Tibial nerve (tissue), 4 donors: ENCODE results near the gene TPRKB.

Experiments used
- EP300 ChIP-seq, 2 donors: sonication (generic); formaldehyde crosslinking; IDR thresholded peaks; one replicate each; pipeline ENCODE4 v1.6.1; 2017; ENCODE audit warnings: antibody characterized with exemption in 2 of 2, mild to moderate bottlenecking in 1 of 2
- POLR2A ChIP-seq, 2 donors: fragments of 450-650 bp; IDR thresholded peaks; one replicate each; pipeline ENCODE4 v1.6.1; 2017; ENCODE audit warnings: antibody characterized with exemption in 2 of 2, mild to moderate bottlenecking in 2 of 2, moderate library complexity in 2 of 2
- TF ChIP-seq, protein P1 (sequence below), 5 experiments: fragments of 200-600 bp in 3 of 5; fragments of 450-650 bp in 2 of 5; sonication (generic) in 3 of 5; IDR thresholded peaks; one replicate each; pipeline ENCODE4 v1.5.1; 2016 to 2019; ENCODE audit warnings: antibody characterized with exemption in 5 of 5, mild to moderate bottlenecking in 3 of 5, moderate library complexity in 2 of 5

DNA sequence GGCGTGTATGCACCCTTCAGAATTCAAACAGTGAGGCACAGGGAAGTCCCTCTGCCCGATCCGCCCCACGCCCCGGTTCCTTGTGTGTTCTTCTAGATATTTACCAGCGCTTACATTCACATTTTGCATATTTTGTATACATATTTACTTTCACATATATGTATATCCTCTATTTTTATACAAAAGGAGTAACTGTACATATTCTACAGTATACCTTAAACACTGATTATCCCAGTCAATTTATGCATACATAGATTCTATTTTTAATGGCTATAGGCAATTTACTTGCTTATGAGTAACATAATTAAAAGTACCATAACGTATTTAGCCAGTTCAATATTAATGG is 43.1 kb upstream of the TPRKB start:
- TF ChIP-seq, protein P1, sequence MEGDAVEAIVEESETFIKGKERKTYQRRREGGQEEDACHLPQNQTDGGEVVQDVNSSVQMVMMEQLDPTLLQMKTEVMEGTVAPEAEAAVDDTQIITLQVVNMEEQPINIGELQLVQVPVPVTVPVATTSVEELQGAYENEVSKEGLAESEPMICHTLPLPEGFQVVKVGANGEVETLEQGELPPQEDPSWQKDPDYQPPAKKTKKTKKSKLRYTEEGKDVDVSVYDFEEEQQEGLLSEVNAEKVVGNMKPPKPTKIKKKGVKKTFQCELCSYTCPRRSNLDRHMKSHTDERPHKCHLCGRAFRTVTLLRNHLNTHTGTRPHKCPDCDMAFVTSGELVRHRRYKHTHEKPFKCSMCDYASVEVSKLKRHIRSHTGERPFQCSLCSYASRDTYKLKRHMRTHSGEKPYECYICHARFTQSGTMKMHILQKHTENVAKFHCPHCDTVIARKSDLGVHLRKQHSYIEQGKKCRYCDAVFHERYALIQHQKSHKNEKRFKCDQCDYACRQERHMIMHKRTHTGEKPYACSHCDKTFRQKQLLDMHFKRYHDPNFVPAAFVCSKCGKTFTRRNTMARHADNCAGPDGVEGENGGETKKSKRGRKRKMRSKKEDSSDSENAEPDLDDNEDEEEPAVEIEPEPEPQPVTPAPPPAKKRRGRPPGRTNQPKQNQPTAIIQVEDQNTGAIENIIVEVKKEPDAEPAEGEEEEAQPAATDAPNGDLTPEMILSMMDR (IDR thresholded peaks at IDR 0.05) = peak in 1 of 5 experiments; percentile 1
- TF ChIP-seq POLR2A (IDR thresholded peaks at IDR 0.05) (no peak), EP300 (IDR thresholded peaks at IDR 0.05) (no peak)
